ENCODE results near the gene PPIL4. TPM values are rescaled to one million over a fixed set of nuclear protein-coding genes. Genes with fewer than 3 reads are reported as not detected.

PPIL4 gene, protein sequence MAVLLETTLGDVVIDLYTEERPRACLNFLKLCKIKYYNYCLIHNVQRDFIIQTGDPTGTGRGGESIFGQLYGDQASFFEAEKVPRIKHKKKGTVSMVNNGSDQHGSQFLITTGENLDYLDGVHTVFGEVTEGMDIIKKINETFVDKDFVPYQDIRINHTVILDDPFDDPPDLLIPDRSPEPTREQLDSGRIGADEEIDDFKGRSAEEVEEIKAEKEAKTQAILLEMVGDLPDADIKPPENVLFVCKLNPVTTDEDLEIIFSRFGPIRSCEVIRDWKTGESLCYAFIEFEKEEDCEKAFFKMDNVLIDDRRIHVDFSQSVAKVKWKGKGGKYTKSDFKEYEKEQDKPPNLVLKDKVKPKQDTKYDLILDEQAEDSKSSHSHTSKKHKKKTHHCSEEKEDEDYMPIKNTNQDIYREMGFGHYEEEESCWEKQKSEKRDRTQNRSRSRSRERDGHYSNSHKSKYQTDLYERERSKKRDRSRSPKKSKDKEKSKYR
- 10 to 100 TPM; 10.1 to 11.3 TPM for polyA plus RNA-seq

DNA sequence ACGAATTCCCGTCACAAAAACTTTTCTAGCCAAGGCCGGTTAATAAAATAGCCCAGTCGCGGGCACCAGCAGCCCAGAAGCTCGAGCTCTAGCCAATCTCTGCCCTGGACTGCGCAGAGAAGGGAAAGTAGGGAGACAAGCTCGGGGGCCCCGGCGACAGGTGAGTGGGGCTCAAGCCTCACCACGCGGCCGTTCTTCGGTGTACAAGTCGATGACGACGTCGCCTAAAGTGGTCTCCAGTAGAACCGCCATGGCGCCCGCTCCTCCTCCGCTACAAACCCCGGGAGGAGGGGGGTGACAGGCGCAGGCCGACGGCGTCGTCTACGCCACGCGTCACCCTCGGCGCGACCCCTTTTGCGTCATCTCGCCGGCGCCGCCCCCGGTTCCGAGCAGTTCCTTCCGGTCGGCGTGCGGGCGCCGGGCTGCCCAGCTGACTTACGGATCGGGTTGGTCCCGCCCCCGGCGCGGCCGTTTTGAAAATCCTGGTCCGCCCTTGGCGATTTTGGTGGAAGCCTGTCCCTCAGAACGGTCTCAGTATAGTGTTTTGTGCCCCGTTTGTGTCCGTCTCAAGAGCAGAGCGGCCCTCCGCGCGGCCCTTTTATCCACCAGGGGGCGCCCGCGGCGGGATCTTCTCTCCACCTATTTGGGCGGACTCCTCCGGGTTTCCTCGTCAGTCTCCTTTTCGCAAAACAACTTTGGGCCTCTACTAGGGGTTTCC, at the start of gene PPIL4:
TSS of gene PPIL4 (minus strand) at position 290 of the 718 bp plus-strand sequence. CDS start at position 252, 38 bp downstream.
- Histone ChIP-seq H3K27me3 (ENCODE audit: control insufficient read depth in 1 of 2, insufficient read depth in 2 of 2, low read length in 2 of 2) (no peaks in the 10 kb centered on the region), H3K36me3 (ENCODE audit: control insufficient read depth in 2 of 2, insufficient read depth in 2 of 2, low read length in 1 of 2) (no peaks in the 10 kb centered on the region), H3K4me1 (ENCODE audit: control insufficient read depth in 2 of 2, insufficient read depth in 2 of 2, low read length in 1 of 2) (no peaks in the 10 kb centered on the region), H3K9me3 (ENCODE audit: control insufficient read depth in 2 of 2, insufficient read depth in 1 of 2, low read depth in 1 of 2, low read length in 1 of 2) (no peaks in the 10 kb centered on the region), H3K27ac (ENCODE audit: low read depth in 2 of 2, low read length in 1 of 2) (peak within 1 kb of the TSS; percentile 93 to 98), H3K4me3 (ENCODE audit: low read depth in 1 of 2, low read length in 2 of 2) (peak within 1 kb of the TSS; percentile 84 to 86)
- WGBS, 2 donors, result 0 to 1% methylated on average over 70 to 71 of the region's 71 CpGs

DNA sequence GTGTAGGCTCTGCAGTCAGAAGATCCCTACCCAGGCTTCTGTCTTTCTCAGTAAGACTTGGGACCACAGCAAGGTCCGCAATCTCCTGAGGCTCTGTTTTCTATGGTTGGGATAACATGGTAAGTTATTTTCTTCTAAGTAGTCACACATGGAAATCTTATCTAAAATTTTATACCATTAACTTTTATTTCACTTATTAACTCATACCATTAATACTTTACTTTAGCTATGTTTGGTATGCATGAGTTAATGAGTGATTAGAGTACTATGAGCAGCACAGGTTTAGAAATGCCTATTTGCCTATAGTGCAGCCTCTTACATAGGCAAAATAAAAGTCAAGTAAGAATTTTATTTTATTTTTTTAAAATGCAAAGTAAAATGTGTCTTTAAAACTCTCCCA, 47.6 kb upstream of the PPIL4 start:
- no peak overlapping the region for H3K4me3 ChIP-seq (ENCODE audit: low read depth in 1 of 2, low read length in 2 of 2)
- H3K36me3 ChIP-seq (ENCODE audit: control insufficient read depth in 2 of 2, insufficient read depth in 2 of 2, low read length in 1 of 2), result peaks cover 0 to 11% of the 10 kb centered on the region in 2 donors
- 100% methylated on average over 1 of the region's 1 CpG for WGBS, 2 donors
- H3K27ac ChIP-seq (ENCODE audit: low read depth in 2 of 2, low read length in 1 of 2), result no peak overlapping the region
- no peaks in the 10 kb centered on the region for H3K9me3 ChIP-seq (ENCODE audit: control insufficient read depth in 2 of 2, insufficient read depth in 1 of 2, low read depth in 1 of 2, low read length in 1 of 2)
- no peaks in the 10 kb centered on the region for H3K4me1 ChIP-seq (ENCODE audit: control insufficient read depth in 2 of 2, insufficient read depth in 2 of 2, low read length in 1 of 2)
- no peaks in the 10 kb centered on the region for H3K27me3 ChIP-seq (ENCODE audit: control insufficient read depth in 1 of 2, insufficient read depth in 2 of 2, low read length in 2 of 2)

DNA sequence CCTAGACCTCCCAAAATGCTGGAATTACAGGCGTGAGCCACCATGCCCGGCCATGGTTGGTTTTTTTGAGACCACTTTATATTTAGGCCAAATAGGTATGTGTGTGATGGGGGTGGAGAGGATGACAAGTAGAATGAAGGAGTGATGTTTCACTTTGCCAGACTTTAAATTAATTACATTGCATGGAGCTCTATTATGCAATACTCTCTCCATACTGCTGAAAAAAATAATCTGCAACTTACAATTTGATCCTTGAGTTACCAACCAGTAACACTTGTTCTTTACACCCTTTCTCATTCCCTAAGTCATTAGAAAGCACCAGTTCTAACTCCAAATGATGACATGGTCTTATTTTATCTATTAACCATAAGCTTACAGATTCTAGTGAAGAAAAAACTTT, 47.1 kb upstream of the PPIL4 start:
- H3K27me3 ChIP-seq (ENCODE audit: control insufficient read depth in 1 of 2, insufficient read depth in 2 of 2, low read length in 2 of 2), result no peaks in the 10 kb centered on the region
- H3K4me3 ChIP-seq (ENCODE audit: low read depth in 1 of 2, low read length in 2 of 2), result no peak overlapping the region
- H3K36me3 ChIP-seq (ENCODE audit: control insufficient read depth in 2 of 2, insufficient read depth in 2 of 2, low read length in 1 of 2), result peaks cover 0 to 11% of the 10 kb centered on the region in 2 donors
- H3K27ac ChIP-seq (ENCODE audit: low read depth in 2 of 2, low read length in 1 of 2), result no peak overlapping the region
- 94 to 97% methylated on average over 2 of the region's 2 CpGs for WGBS, 2 donors
- no peaks in the 10 kb centered on the region for H3K4me1 ChIP-seq (ENCODE audit: control insufficient read depth in 2 of 2, insufficient read depth in 2 of 2, low read length in 1 of 2)
- no peaks in the 10 kb centered on the region for H3K9me3 ChIP-seq (ENCODE audit: control insufficient read depth in 2 of 2, insufficient read depth in 1 of 2, low read depth in 1 of 2, low read length in 1 of 2)

DNA sequence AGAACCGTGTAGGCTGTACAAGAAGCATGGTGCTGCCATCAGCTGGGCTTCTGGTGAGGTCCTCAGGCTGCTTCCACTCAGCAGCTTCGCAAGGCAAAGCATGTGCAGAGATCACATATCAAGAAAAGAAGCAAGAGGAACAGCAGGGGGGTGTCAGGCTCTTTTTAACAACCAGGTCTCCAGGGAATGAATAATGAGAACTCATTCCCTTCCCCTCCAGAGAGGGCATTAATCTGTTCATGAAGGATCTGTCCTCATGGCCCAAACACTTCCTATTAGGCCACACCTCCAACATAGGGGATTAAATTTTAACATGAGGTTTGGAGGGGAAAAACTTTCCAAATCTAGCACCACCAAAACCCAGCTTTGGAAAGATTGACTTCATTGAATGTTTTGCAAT, 40.3 kb upstream of the PPIL4 start:
- Histone ChIP-seq H3K27me3 (ENCODE audit: control insufficient read depth in 1 of 2, insufficient read depth in 2 of 2, low read length in 2 of 2) (no peaks in the 10 kb centered on the region), H3K36me3 (ENCODE audit: control insufficient read depth in 2 of 2, insufficient read depth in 2 of 2, low read length in 1 of 2) (peaks cover 4 to 5% of the 10 kb centered on the region in 2 donors), H3K4me1 (ENCODE audit: control insufficient read depth in 2 of 2, insufficient read depth in 2 of 2, low read length in 1 of 2) (no peaks in the 10 kb centered on the region), H3K9me3 (ENCODE audit: control insufficient read depth in 2 of 2, insufficient read depth in 1 of 2, low read depth in 1 of 2, low read length in 1 of 2) (no peaks in the 10 kb centered on the region), H3K4me3 (ENCODE audit: low read depth in 1 of 2, low read length in 2 of 2) (no peak overlapping the region), H3K27ac (ENCODE audit: low read depth in 2 of 2, low read length in 1 of 2) (no peak overlapping the region)
- 94 to 98% methylated on average over 2 of the region's 2 CpGs for WGBS, 2 donors

DNA sequence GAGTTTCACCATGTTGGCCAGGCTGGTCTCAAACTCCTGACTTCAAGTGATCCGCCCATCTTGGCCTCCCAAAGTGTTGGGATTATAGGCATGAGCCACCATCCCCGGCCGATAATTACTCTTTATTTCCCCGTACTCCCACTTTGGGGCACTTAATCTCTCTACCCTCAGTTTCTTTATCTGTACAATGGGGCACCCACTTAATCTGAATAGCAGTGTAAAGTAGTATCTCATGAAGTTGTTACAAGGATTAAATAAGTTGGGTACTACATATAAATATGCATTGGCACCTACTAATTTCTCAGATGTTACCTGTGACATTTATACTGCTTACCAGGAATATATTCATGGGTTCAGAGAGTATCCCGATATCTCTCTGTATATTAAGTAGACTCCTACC, 35.5 kb upstream of the PPIL4 start:
- H3K27me3 ChIP-seq (ENCODE audit: control insufficient read depth in 1 of 2, insufficient read depth in 2 of 2, low read length in 2 of 2), result no peaks in the 10 kb centered on the region
- H3K27ac ChIP-seq (ENCODE audit: low read depth in 2 of 2, low read length in 1 of 2), result no peak overlapping the region
- H3K4me1 ChIP-seq (ENCODE audit: control insufficient read depth in 2 of 2, insufficient read depth in 2 of 2, low read length in 1 of 2), result no peaks in the 10 kb centered on the region
- WGBS, 2 donors, result 93 to 95% methylated on average over 5 of the region's 5 CpGs
- H3K9me3 ChIP-seq (ENCODE audit: control insufficient read depth in 2 of 2, insufficient read depth in 1 of 2, low read depth in 1 of 2, low read length in 1 of 2), result no peaks in the 10 kb centered on the region
- H3K36me3 ChIP-seq (ENCODE audit: control insufficient read depth in 2 of 2, insufficient read depth in 2 of 2, low read length in 1 of 2), result peaks cover 0 to 10% of the 10 kb centered on the region in 2 donors
- H3K4me3 ChIP-seq (ENCODE audit: low read depth in 1 of 2, low read length in 2 of 2), result no peak overlapping the region

DNA sequence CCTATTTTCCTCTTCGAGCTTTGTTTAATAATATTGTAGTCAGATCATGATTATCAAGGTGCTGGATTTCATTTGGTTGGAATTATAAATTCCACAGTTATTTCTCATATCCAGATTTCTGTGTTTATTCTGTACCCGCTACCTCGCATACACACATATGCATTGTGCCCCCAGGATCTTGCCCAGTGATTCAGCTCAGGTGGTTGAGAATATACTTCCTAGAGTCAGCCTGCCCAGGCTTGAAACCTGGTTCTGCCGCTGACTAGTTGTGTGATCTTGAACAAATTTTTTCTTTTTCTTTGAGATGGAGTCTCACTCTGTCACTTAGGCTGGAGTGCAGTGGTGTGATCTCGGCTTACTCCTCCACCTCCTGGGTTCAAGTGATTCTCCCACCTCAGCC, 35.0 kb upstream of the PPIL4 start:
- Histone ChIP-seq H3K4me1 (ENCODE audit: control insufficient read depth in 2 of 2, insufficient read depth in 2 of 2, low read length in 1 of 2) (no peaks in the 10 kb centered on the region), H3K4me3 (ENCODE audit: low read depth in 1 of 2, low read length in 2 of 2) (no peak overlapping the region), H3K9me3 (ENCODE audit: control insufficient read depth in 2 of 2, insufficient read depth in 1 of 2, low read depth in 1 of 2, low read length in 1 of 2) (no peaks in the 10 kb centered on the region), H3K27me3 (ENCODE audit: control insufficient read depth in 1 of 2, insufficient read depth in 2 of 2, low read length in 2 of 2) (no peaks in the 10 kb centered on the region), H3K27ac (ENCODE audit: low read depth in 2 of 2, low read length in 1 of 2) (no peak overlapping the region), H3K36me3 (ENCODE audit: control insufficient read depth in 2 of 2, insufficient read depth in 2 of 2, low read length in 1 of 2) (peaks cover 0 to 10% of the 10 kb centered on the region in 2 donors)
- 84 to 89% methylated on average over 5 of the region's 5 CpGs for WGBS, 2 donors

DNA sequence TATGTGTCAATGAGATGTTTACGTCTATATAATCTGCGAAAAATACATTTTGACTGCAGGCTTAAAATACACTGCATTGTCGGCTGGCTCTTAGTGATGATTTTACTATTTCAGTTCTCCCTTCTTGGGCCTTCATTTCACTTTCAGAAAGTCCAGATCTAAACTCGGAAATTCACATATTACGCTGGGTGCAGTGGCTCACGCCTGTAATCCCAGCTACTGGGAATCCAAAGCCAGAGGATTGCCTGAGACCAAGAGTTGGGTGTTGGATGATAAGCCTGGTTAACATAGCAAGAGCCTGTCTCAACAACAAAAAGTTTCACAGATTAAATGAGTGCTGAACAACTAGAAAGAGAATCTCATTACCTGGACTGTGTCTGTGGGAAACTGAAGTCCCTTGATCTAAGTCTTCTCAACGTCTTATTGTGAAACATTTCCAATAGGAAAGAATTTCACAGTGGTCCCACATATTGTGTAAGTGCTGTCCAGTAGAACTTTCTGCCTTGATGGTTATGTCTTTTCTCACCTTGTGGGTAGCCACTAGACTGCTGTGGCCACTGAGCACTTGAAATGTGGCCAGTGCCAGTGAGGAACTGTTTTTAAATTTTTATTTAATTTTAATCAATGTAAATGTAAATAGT, 22.2 kb upstream of the PPIL4 start:
- no peak overlapping the region for H3K27ac ChIP-seq (ENCODE audit: low read depth in 2 of 2, low read length in 1 of 2)
- peaks cover 2% of the 10 kb centered on the region in 2 donors for H3K4me1 ChIP-seq (ENCODE audit: control insufficient read depth in 2 of 2, insufficient read depth in 2 of 2, low read length in 1 of 2)
- 89 to 91% methylated on average over 7 of the region's 7 CpGs for WGBS, 2 donors
- H3K27me3 ChIP-seq (ENCODE audit: control insufficient read depth in 1 of 2, insufficient read depth in 2 of 2, low read length in 2 of 2), result no peaks in the 10 kb centered on the region
- no peaks in the 10 kb centered on the region for H3K9me3 ChIP-seq (ENCODE audit: control insufficient read depth in 2 of 2, insufficient read depth in 1 of 2, low read depth in 1 of 2, low read length in 1 of 2)
- no peaks in the 10 kb centered on the region for H3K36me3 ChIP-seq (ENCODE audit: control insufficient read depth in 2 of 2, insufficient read depth in 2 of 2, low read length in 1 of 2)
- H3K4me3 ChIP-seq (ENCODE audit: low read depth in 1 of 2, low read length in 2 of 2), result no peak overlapping the region

DNA sequence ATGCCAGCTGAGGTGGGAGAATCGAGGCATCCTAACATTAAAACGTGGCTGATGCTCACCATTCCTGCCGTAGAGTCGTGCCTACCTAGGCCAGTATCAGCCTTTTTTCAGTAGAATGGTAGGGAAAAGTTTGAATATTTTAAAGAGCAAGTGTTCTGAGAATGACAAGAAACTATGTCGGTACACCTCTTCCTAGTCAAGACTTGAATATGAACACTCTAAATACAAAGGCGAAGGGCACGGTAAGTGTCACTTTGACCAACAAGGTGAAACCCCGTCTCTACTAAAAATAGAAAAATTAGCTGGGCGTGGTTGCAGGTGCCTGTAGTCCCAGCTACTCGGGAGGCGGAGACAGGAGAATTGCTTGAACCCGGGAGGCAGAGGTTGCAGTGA, 21.3 kb upstream of the PPIL4 start:
- Histone ChIP-seq H3K4me1 (ENCODE audit: control insufficient read depth in 2 of 2, insufficient read depth in 2 of 2, low read length in 1 of 2) (peaks cover 2% of the 10 kb centered on the region in 2 donors), H3K27ac (ENCODE audit: low read depth in 2 of 2, low read length in 1 of 2) (peak overlapping the region; percentile 88), H3K4me3 (ENCODE audit: low read depth in 1 of 2, low read length in 2 of 2) (peak overlapping the region; percentile 71 to 94), H3K36me3 (ENCODE audit: control insufficient read depth in 2 of 2, insufficient read depth in 2 of 2, low read length in 1 of 2) (no peaks in the 10 kb centered on the region), H3K9me3 (ENCODE audit: control insufficient read depth in 2 of 2, insufficient read depth in 1 of 2, low read depth in 1 of 2, low read length in 1 of 2) (no peaks in the 10 kb centered on the region), H3K27me3 (ENCODE audit: control insufficient read depth in 1 of 2, insufficient read depth in 2 of 2, low read length in 2 of 2) (no peaks in the 10 kb centered on the region)
- 29 to 32% methylated on average over 12 of the region's 12 CpGs for WGBS, 2 donors

DNA sequence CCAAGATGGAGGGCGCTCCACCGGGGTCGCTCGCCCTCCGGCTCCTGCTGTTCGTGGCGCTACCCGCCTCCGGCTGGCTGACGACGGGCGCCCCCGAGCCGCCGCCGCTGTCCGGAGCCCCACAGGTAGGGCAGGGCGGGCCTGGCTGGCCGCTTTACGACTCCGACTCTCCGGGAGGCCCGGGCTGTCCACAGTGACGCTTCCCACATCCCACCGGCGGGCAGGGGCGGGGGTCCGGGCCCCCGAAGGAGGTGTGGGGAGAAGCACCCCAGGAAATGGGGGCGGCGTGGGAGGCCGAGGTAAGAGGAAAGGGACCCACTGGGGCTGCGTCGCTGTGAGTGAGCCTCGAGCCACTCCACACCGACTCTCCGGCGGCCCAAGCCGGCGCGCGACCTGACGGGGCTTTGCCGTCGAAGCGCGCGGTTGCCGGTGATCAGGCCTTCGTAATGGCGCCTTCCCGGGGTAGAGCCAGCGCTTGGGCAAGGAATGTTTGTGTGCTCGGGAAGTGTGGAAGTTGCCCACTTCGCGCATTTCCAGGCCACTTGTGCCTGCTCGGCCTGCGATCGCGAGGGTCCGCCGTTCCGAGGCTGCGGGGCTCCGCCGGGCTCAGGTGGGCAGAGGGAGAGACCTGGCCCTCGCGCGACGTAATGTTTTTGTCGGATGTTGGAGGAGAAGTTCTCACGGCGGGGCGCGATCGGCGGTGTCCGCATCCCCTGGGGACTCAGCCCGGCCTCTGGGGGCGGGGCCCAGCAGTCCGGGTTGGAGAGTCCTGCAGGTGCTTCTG, 20.8 kb upstream of the PPIL4 start:
- Histone ChIP-seq H3K4me3 (ENCODE audit: low read depth in 1 of 2, low read length in 2 of 2) (peak overlapping the region; percentile 71 to 94), H3K4me1 (ENCODE audit: control insufficient read depth in 2 of 2, insufficient read depth in 2 of 2, low read length in 1 of 2) (peaks cover 2% of the 10 kb centered on the region in 2 donors), H3K27ac (ENCODE audit: low read depth in 2 of 2, low read length in 1 of 2) (peak overlapping the region; percentile 88), H3K36me3 (ENCODE audit: control insufficient read depth in 2 of 2, insufficient read depth in 2 of 2, low read length in 1 of 2) (no peaks in the 10 kb centered on the region), H3K27me3 (ENCODE audit: control insufficient read depth in 1 of 2, insufficient read depth in 2 of 2, low read length in 2 of 2) (no peaks in the 10 kb centered on the region), H3K9me3 (ENCODE audit: control insufficient read depth in 2 of 2, insufficient read depth in 1 of 2, low read depth in 1 of 2, low read length in 1 of 2) (no peaks in the 10 kb centered on the region)
- WGBS, 2 donors, result 0% methylated on average over 74 to 81 of the region's 81 CpGs

Measured in esophagus (tissue), 2 donors.